H9 (cell line): ENCODE results near the gene TERB1. TPM values are rescaled to one million over a fixed set of nuclear protein-coding genes. Genes with fewer than 3 reads are reported as not detected.

Source experiments
- DNase-seq: peaks from one replicate; pipeline ENCODE4 v3.0.0-alpha.2; 2017
- H2AFZ ChIP-seq: one replicate; pipeline ENCODE4 v1.6.1; 2013; ENCODE audit warnings: mild to moderate bottlenecking, low read length, control low read depth, moderate library complexity
- H2AK5ac ChIP-seq: 2 replicates; pipeline ENCODE4 v1.6.1; 2013; ENCODE audit warnings: low read length, control low read depth, mixed read lengths; ENCODE audit not compliant: insufficient read length
- H2BK120ac ChIP-seq: one replicate; pipeline ENCODE4 v1.6.1; 2013; ENCODE audit warnings: low read depth, mild to moderate bottlenecking, low read length, control low read depth, inconsistent platforms; ENCODE audit not compliant: poor library complexity, severe bottlenecking
- H2BK12ac ChIP-seq: 2 replicates; pipeline ENCODE4 v1.6.1; 2013; ENCODE audit warnings: low read length, control low read depth, mixed read lengths, low read depth; ENCODE audit not compliant: insufficient read length
- H2BK15ac ChIP-seq: 2 replicates; pipeline ENCODE4 v1.6.1; 2013; ENCODE audit warnings: low read depth, low read length, control low read depth
- H2BK20ac ChIP-seq: one replicate; pipeline ENCODE4 v1.6.1; 2013; ENCODE audit warnings: low read depth, mild to moderate bottlenecking, low read length, control low read depth, inconsistent platforms; ENCODE audit not compliant: poor library complexity, severe bottlenecking
- H2BK5ac ChIP-seq: 2 replicates; pipeline ENCODE4 v1.6.1; 2013; ENCODE audit warnings: low read length, control low read depth, mixed read lengths; ENCODE audit not compliant: insufficient read length
- H3K14ac ChIP-seq: 2 replicates; pipeline ENCODE4 v1.6.1; 2013; ENCODE audit warnings: low read length, control low read depth; ENCODE audit not compliant: insufficient read depth
- H3K18ac ChIP-seq: 2 replicates; pipeline ENCODE4 v1.6.1; 2013; ENCODE audit warnings: low read depth, mild to moderate bottlenecking, mixed read lengths, low read length, control low read depth; ENCODE audit not compliant: insufficient read length
- H3K23ac ChIP-seq: 2 replicates; pipeline ENCODE4 v1.6.1; 2013; ENCODE audit warnings: low read length, control low read depth, mixed read lengths, low read depth; ENCODE audit not compliant: insufficient read length
- H3K23me2 ChIP-seq: 2 replicates; pipeline ENCODE4 v1.6.1; 2013; ENCODE audit warnings: low read depth, mild to moderate bottlenecking, mixed read lengths, low read length, control low read depth; ENCODE audit not compliant: insufficient read length, poor library complexity, severe bottlenecking
- H3K27ac ChIP-seq: 2 replicates; pipeline ENCODE4 v1.5.1; 2013; ENCODE audit warnings: low read length, control low read depth, mixed read lengths, low read depth; ENCODE audit not compliant: insufficient read length
- H3K27me3 ChIP-seq: 2 replicates; pipeline ENCODE4 v1.6.1; 2013; ENCODE audit warnings: low read length, control low read depth, inconsistent platforms; ENCODE audit not compliant: insufficient read depth
- H3K4ac ChIP-seq: 2 replicates; pipeline ENCODE4 v1.6.1; 2013; ENCODE audit warnings: low read depth, mild to moderate bottlenecking, control low read depth, inconsistent platforms, low read length, moderate library complexity
- H3K4me1 ChIP-seq: 2 replicates; pipeline ENCODE4 v1.6.1; 2013; ENCODE audit warnings: low read length, control low read depth, inconsistent platforms; ENCODE audit not compliant: insufficient read depth
- H3K4me2 ChIP-seq: 2 replicates; pipeline ENCODE4 v1.6.1; 2013; ENCODE audit warnings: low read length, control low read depth, mixed read lengths; ENCODE audit not compliant: insufficient read length, insufficient read depth
- H3K56ac ChIP-seq: 2 replicates; pipeline ENCODE4 v1.6.1; 2013; ENCODE audit warnings: low read depth, mild to moderate bottlenecking, mixed read lengths, low read length, control low read depth; ENCODE audit not compliant: insufficient read length
- H3K79me1 ChIP-seq: 2 replicates; pipeline ENCODE4 v1.6.1; 2013; ENCODE audit warnings: low read depth, mild to moderate bottlenecking, moderate library complexity, low read length, control low read depth, inconsistent platforms; ENCODE audit not compliant: insufficient read depth, poor library complexity, severe bottlenecking
- H3K79me2 ChIP-seq: 2 replicates; pipeline ENCODE4 v1.6.1; 2013; ENCODE audit warnings: low read length, control low read depth, inconsistent platforms; ENCODE audit not compliant: insufficient read depth
- H3K9ac ChIP-seq: 2 replicates; pipeline ENCODE4 v1.6.1; 2013; ENCODE audit warnings: low read length, control low read depth, mixed read lengths; ENCODE audit not compliant: insufficient read length; ENCODE audit errors: extremely low read depth
- H3K9me3 ChIP-seq: one replicate; pipeline ENCODE4 v1.6.1; 2013; ENCODE audit warnings: low read depth, low read length, inconsistent platforms; ENCODE audit not compliant: control insufficient read depth
- H3T11ph ChIP-seq: one replicate; pipeline ENCODE4 v1.6.1; 2013; ENCODE audit warnings: mild to moderate bottlenecking, low read length, control low read depth, inconsistent platforms
- H4K20me1 ChIP-seq: one replicate; pipeline ENCODE4 v1.6.1; 2013; ENCODE audit not compliant: control insufficient read depth, insufficient read length, insufficient read depth
- H4K5ac ChIP-seq: 2 replicates; pipeline ENCODE4 v1.6.1; 2013; ENCODE audit warnings: low read depth, mild to moderate bottlenecking, mixed read lengths, low read length, control low read depth; ENCODE audit not compliant: insufficient read length
- H4K8ac ChIP-seq: replicated peaks from 2 replicates; pipeline ENCODE4 v1.6.1; 2013; ENCODE audit warnings: low read length, control low read depth, mixed read lengths, low read depth; ENCODE audit not compliant: insufficient read length
- H4K91ac ChIP-seq: 2 replicates; pipeline ENCODE4 v1.6.1; 2013; ENCODE audit warnings: low read depth, mild to moderate bottlenecking, moderate library complexity, mixed read lengths, low read length, control low read depth; ENCODE audit not compliant: insufficient read length
- H3K27ac Mint-ChIP-seq, 3 experiments: 2 replicates in 2 of 3; 3 replicates in 1 of 3; pipeline ENCODE4 v1.8.0; 2020 to 2021; ENCODE audit warnings: mixed read lengths in 3 of 3, mild to moderate bottlenecking in 1 of 3, moderate library complexity in 1 of 3
- H3K27me3 Mint-ChIP-seq: 2 replicates; pipeline ENCODE4 v1.8.0; 2021; ENCODE audit warnings: low read depth, mild to moderate bottlenecking, moderate library complexity, mixed read lengths
- H3K36me3 Mint-ChIP-seq, 3 experiments: 2 replicates in 2 of 3; 3 replicates in 1 of 3; pipeline ENCODE4 v1.8.0; 2020 to 2021; ENCODE audit warnings: low read depth in 3 of 3, mixed read lengths in 3 of 3; ENCODE audit not compliant: insufficient read depth in 1 of 3
- H3K4me1 Mint-ChIP-seq, 2 experiments: 2 replicates each; pipeline ENCODE4 v1.8.0; 2020; ENCODE audit warnings: mixed read lengths in 2 of 2
- H3K4me3 Mint-ChIP-seq, 2 experiments: 2 replicates in 1 of 2; 3 replicates in 1 of 2; pipeline ENCODE4 v1.8.0; 2020 to 2021; ENCODE audit warnings: mild to moderate bottlenecking in 2 of 2, mixed read lengths in 2 of 2, moderate library complexity in 1 of 2
- H3K9me3 Mint-ChIP-seq, 2 experiments: 2 replicates in 1 of 2; 3 replicates in 1 of 2; pipeline ENCODE4 v1.8.0; 2020; ENCODE audit warnings: mild to moderate bottlenecking in 2 of 2, mixed read lengths in 2 of 2, moderate library complexity in 1 of 2
- CTCF ChIP-seq: fragments of 200-600 bp; sonication (generic); conservative IDR thresholded peaks from 3 replicates; pipeline ENCODE4 v1.8.0; 2021; ENCODE audit warnings: antibody characterized with exemption, mild to moderate bottlenecking
- total RNA-seq: library from RNA; stranded (reverse); gene quantifications from 2 replicates; pipeline ENCODE4 v1.2.1, GENCODE V29; 2021

The TERB1 gene
- total RNA-seq, 1 experiment from 2014 or later: not detected

GRCh38 chr16:66712512-66712911 lies 88.9 kb downstream of the TERB1 start:
- H3K23me2 ChIP-seq: no peaks in the 10 kb centered on the region
- H3K56ac ChIP-seq: no peak overlapping the region
- peaks cover 2% of the 10 kb centered on the region for H4K20me1 ChIP-seq
- no peak overlapping the region for H3K9ac ChIP-seq
- H4K5ac ChIP-seq: no peak overlapping the region
- no peak overlapping the region for H3K27ac Mint-ChIP-seq
- no peak overlapping the region for H2AK5ac ChIP-seq
- H3K79me2 ChIP-seq: no peaks in the 10 kb centered on the region
- H3K4me1 ChIP-seq: no peaks in the 10 kb centered on the region
- H3K27ac ChIP-seq: no peak overlapping the region
- no peak overlapping the region for H3K18ac ChIP-seq
- H3K79me1 ChIP-seq: no peaks in the 10 kb centered on the region
- no peak overlapping the region for H2BK5ac ChIP-seq
- H3K27me3 Mint-ChIP-seq: peaks cover 6% of the 10 kb centered on the region
- DNase-seq: no peak
- H3K9me3 ChIP-seq: no peaks in the 10 kb centered on the region
- H3K36me3 Mint-ChIP-seq: peaks cover 4 to 9% (median 5%) of the 10 kb centered on the region in 3 experiments; a peak in 5 of 7 replicates
- H2BK15ac ChIP-seq: no peak overlapping the region
- H3T11ph ChIP-seq: no peak overlapping the region
- TF ChIP-seq CTCF: no peak
- no peak overlapping the region for H2AFZ ChIP-seq
- H3K4ac ChIP-seq: no peak overlapping the region
- no peaks in the 10 kb centered on the region for H3K27me3 ChIP-seq
- peaks cover 4 to 9% of the 10 kb centered on the region in 2 experiments; a peak in 4 of 5 replicates for H3K9me3 Mint-ChIP-seq
- no peak overlapping the region for H2BK120ac ChIP-seq
- H3K23ac ChIP-seq: no peak overlapping the region
- no peak overlapping the region for H3K4me3 Mint-ChIP-seq
- H3K4me2 ChIP-seq: no peak overlapping the region
- no peak overlapping the region for H2BK20ac ChIP-seq
- H2BK12ac ChIP-seq: no peak overlapping the region
- no peak overlapping the region for H4K8ac ChIP-seq
- peaks cover under 1 to 4% of the 10 kb centered on the region in 2 experiments; a peak in 3 of 4 replicates for H3K4me1 Mint-ChIP-seq
- H3K14ac ChIP-seq: no peak overlapping the region
- no peak overlapping the region for H4K91ac ChIP-seq
